HG03354 (cell line): ENCODE data around the gene ALOX15B.

Experiments used
- ATAC-seq: cut with Tn5 transposase; IDR thresholded peaks from one replicate; pipeline ENCODE4 v1.9.1; 2021; ENCODE audit warnings: mild to moderate bottlenecking; ENCODE audit not compliant: unreplicated experiment, poor library complexity, severe bottlenecking

The ALOX15B gene

GRCh38 chr17:8038954-8039610, at the start of gene ALOX15B:
Gene ALOX15B, plus strand, starts transcription at chr17:8039059. Its CDS starts 97 bp downstream, at chr17:8039156.
- ATAC-seq: no peak

GRCh38 chr17:7989781-7990655, 48.8 kb upstream of the ALOX15B start:
- peak; percentile 84 for ATAC-seq

- ATAC-seq: no peak
Observed at GRCh38 chr17:7992516-7992915, 46.3 kb upstream of the ALOX15B start.

- no peak for ATAC-seq
Observed at GRCh38 chr17:7992924-7993323, 45.9 kb upstream of the ALOX15B start.

GRCh38 chr17:7993972-7994589, 44.8 kb upstream of the ALOX15B start:
- no peak for ATAC-seq

- ATAC-seq: no peak
Observed at GRCh38 chr17:7995724-7996123, 43.1 kb upstream of the ALOX15B start.

GRCh38 chr17:7997186-7997585, 41.7 kb upstream of the ALOX15B start:
- ATAC-seq: no peak

GRCh38 chr17:8001976-8002720, 36.7 kb upstream of the ALOX15B start, which contains the start of gene GUCY2D:
Gene GUCY2D, plus strand, starts transcription at chr17:8002615. Its CDS starts 433 bp downstream, at chr17:8003048.
- no peak for ATAC-seq

GRCh38 chr17:8002721-8003593, 35.9 kb upstream of the ALOX15B start:
- ATAC-seq: no peak

GRCh38 chr17:8003594-8004181, 35.2 kb upstream of the ALOX15B start:
- no peak for ATAC-seq

GRCh38 chr17:8004899-8005298, 34.0 kb upstream of the ALOX15B start:
- no peak for ATAC-seq

- no peak for ATAC-seq
Observed at GRCh38 chr17:8005357-8005756, 33.5 kb upstream of the ALOX15B start.

GRCh38 chr17:8005967-8006730, 32.7 kb upstream of the ALOX15B start:
- no peak for ATAC-seq

- ATAC-seq: no peak
Observed at GRCh38 chr17:8006836-8007680, 31.8 kb upstream of the ALOX15B start.

- no peak for ATAC-seq
Observed at GRCh38 chr17:8007836-8008235, 31.0 kb upstream of the ALOX15B start.

GRCh38 chr17:8012045-8012580, 26.7 kb upstream of the ALOX15B start:
- no peak for ATAC-seq
